ENCODE measurements around the gene HOXB4.

HOXB4 gene

DNA sequence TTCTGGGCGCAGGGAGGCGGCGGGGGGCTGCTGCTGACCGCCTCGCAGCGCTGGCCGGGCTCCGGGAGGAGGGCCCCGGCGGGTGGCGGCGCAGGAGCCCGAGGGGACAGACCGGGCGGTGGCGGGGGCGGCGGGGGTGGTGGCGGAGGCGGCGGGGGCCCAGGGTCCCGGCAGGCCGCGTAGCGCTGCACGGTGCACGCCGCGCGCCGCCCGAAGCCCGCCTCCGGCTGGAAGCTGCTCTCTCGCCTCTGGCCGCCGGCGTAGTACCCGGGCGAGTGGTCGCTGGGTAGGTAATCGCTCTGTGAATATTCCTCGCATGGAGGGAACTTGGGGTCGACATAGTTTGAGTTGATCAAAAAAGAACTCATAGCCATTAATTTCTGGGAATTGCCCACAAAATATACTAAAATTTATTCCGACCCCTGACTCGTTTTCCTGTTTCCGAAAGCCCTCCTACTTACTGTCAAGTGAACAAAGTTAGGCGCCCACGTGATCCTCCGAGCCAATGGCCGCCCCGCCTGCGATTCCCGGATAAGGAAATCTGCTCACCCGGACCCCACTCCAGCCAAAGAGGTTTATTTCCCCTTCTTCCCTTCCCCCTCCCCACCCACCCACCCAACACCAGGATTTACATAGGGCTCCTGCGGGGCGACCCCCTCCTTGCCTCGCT is at the start of gene HOXB4:
TSS of gene HOXB4 (minus strand) at position 405 of the 670 bp plus-strand sequence. CDS start at position 374, 31 bp downstream.
- peak within 1 kb of the TSS; percentile 89 for H3K27ac ChIP-seq (ENCODE audit: low read length)
- H3K27me3 ChIP-seq (ENCODE audit: control insufficient read depth in 1 of 2, insufficient read depth in 2 of 2, low read length in 2 of 2) = peaks cover 0 to 62% of the 10 kb centered on the region in 2 donors
- no peaks in the 10 kb centered on the region for H3K9me3 ChIP-seq (ENCODE audit: control insufficient read depth in 2 of 2, low read length in 2 of 2)
- peak within 1 kb of the TSS; percentile 62 to 84 for H3K9ac ChIP-seq (ENCODE audit: low read length in 2 of 2)
- H3K36me3 ChIP-seq (ENCODE audit: control insufficient read depth in 2 of 2, insufficient read depth in 2 of 2, low read length in 2 of 2) = no peaks in the 10 kb centered on the region
- H3K4me3 ChIP-seq (ENCODE audit: low read length in 2 of 2) = peak within 1 kb of the TSS; percentile 61 to 83
- peaks cover 54% of the 10 kb centered on the region for H3K4me1 ChIP-seq (ENCODE audit: control insufficient read depth, insufficient read depth, low read length)

DNA sequence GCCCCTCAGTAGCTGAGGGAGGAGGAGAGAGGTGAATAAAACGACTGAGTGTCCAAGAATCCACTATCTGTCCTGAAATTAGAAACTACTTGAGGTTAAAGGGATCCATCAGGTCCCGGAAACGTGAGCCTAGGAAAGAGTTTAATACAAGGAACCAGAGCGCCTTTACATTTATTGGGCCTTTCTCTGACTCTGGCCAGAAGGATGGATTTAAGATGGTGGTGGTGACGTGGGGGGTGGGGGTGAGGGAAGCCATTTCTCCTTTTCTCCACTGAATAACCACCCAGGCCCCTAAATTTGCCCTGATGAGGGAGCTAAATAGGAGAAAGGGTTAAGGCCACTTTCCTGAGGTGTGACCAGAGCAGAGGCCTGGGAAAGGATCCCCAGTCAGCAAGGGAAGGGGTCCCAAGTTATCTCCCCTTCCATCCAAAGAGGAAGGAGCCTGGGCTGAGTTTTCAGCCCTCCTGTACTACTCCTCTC is 49.0 kb upstream of the HOXB4 start:
- Histone ChIP-seq H3K9ac (ENCODE audit: low read length in 2 of 2) (no peak overlapping the region), H3K4me1 (ENCODE audit: control insufficient read depth, insufficient read depth, low read length) (peaks cover 22% of the 10 kb centered on the region), H3K27ac (ENCODE audit: low read length) (no peak overlapping the region), H3K9me3 (ENCODE audit: control insufficient read depth in 2 of 2, low read length in 2 of 2) (no peaks in the 10 kb centered on the region), H3K27me3 (ENCODE audit: control insufficient read depth in 1 of 2, insufficient read depth in 2 of 2, low read length in 2 of 2) (peaks cover 91 to 97% of the 10 kb centered on the region in 2 donors), H3K36me3 (ENCODE audit: control insufficient read depth in 2 of 2, insufficient read depth in 2 of 2, low read length in 2 of 2) (no peaks in the 10 kb centered on the region), H3K4me3 (ENCODE audit: low read length in 2 of 2) (no peak overlapping the region)

DNA sequence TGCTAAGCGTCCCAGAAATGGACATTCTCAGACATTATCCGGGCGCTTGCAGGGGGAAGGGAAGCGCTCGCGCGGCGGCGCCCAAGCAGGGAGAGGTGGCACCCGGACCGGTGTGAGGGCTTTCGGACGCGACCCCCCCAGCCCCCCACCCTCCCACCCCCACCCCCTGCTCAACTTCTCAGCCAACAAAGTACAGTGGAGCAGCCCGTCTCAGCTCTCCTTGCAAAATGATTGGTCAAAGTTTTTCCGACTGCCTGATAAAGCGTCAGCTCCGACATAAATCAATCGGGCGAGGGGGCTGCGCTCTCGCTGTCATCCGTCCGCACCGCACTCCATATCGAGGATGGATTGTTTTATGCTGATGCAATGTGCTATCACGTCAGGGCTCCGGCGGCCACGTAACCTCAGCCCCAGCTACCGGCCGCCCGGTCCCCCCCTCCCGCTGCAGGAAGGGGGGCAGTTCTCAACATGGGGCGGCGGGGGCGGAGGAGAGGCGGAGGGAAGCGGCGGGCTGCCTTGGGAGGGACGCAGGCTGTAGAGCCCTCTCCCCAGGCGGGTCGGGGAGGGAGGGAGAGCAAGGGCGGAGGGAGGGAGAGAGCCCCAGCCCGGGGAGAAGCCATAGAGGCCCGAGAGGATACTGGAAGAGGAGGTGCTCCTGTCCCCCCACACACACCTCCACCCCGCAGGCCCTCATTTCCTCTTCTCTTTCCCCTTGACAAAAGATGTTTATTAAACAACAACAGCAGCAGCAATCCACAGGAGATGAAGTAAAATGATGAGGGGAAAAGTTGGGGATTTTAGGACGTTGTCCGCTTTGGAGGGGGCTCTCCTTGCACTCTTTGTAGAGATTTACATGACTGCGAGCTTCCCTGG is 48.3 kb upstream of the HOXB4 start, which contains the start of gene HOXB9:
TSS of gene HOXB9 (minus strand) at position 114 of the 873 bp plus-strand sequence. CDS start at position 25, 89 bp downstream.
- Histone ChIP-seq H3K36me3 (ENCODE audit: control insufficient read depth in 2 of 2, insufficient read depth in 2 of 2, low read length in 2 of 2) (no peaks in the 10 kb centered on the region), H3K9ac (ENCODE audit: low read length in 2 of 2) (no peak within 1 kb of the TSS), H3K27ac (ENCODE audit: low read length) (no peak within 1 kb of the TSS), H3K27me3 (ENCODE audit: control insufficient read depth in 1 of 2, insufficient read depth in 2 of 2, low read length in 2 of 2) (peaks cover 91 to 97% of the 10 kb centered on the region in 2 donors), H3K4me3 (ENCODE audit: low read length in 2 of 2) (peak within 1 kb of the TSS in 1 of 2 donors; percentile 61), H3K4me1 (ENCODE audit: control insufficient read depth, insufficient read depth, low read length) (peaks cover 22% of the 10 kb centered on the region), H3K9me3 (ENCODE audit: control insufficient read depth in 2 of 2, low read length in 2 of 2) (no peaks in the 10 kb centered on the region)

DNA sequence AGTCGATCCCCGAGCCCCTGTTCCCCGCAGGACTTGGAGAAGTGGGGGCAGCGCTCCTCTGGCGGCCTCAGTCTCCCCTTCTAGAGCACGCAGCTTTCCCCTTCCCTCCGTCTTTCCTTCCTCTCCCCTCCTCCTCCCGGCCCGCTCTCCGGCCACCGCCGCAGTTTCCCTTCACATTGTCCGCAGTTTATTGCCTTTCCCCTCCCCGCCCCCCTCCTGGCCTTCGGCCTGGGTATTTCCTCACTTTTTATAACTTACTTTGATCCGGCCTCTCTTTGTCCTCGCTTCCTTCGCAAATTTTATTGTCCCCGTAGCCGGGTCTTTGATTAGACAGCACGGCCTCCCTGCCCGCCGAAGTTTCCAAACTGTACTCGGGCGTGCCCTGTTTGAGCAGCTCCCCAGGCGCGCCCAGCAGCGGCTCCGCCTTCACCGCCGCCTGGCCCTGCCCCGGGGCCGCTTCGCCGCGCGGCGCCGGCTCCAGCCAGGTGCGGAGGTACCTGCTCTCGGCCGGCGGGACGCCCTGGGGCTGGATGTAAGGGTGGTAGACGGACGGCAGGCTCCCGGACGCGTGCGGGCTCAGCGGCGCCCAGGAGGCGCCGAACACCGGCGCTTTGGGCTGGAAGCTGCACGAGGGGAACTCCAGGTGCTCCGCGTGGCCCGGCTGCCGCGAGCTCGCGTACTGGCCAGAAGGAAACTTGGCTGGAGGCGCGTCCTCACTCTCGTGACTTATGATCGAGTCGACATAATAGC is 47.5 kb upstream of the HOXB4 start:
- Histone ChIP-seq H3K36me3 (ENCODE audit: control insufficient read depth in 2 of 2, insufficient read depth in 2 of 2, low read length in 2 of 2) (no peaks in the 10 kb centered on the region), H3K9me3 (ENCODE audit: control insufficient read depth in 2 of 2, low read length in 2 of 2) (no peaks in the 10 kb centered on the region), H3K4me1 (ENCODE audit: control insufficient read depth, insufficient read depth, low read length) (peaks cover 22% of the 10 kb centered on the region), H3K27me3 (ENCODE audit: control insufficient read depth in 1 of 2, insufficient read depth in 2 of 2, low read length in 2 of 2) (peaks cover 91 to 97% of the 10 kb centered on the region in 2 donors), H3K4me3 (ENCODE audit: low read length in 2 of 2) (peak overlapping the region in 1 of 2 donors; percentile 61), H3K9ac (ENCODE audit: low read length in 2 of 2) (no peak overlapping the region), H3K27ac (ENCODE audit: low read length) (no peak overlapping the region)

DNA sequence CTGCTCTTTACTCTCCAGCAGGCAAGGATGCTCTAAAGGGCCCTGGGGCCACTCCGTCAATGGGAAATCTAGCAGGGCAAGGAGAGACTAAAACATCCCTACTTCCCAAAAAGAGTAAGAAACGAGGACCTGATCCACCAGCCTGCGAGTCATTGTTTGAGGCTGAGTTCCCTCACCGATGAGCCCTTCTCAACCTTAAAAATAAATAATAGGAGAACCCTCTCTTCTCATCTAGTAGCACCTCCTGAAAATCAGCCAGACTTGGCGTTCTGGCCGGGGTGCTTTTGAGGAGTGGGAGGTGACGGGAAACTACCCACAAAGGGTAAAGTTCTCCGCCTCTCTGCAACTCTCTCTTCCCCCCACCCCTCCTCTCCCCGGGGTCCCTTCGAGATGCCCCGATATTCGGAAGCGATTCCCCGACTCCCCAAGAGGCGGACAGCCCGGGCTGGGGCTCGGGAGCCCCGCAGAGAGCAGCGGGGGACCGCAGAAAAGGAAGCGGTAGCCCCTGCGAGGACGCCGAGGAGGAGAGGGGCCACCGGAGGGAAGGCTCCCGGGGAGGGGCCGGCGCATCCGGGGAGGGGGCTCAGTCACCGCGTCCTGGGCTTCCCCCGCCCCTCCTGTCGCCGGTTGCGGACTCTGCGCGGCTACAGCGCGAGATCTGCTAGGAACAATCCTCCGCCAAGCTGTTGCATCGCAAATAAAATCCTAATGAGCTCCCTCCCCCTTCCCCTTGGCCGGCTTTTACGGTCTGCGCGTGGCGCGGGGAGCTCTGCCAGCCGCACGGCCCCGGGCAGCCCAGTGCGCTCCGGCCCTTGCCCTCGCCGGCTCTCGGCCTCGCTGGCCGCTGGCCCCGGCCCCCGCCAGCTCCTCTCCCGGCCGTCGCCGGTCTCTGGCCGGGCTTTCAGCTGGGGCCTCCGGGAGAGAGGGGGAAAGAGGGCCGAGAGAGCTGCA is 46.7 kb upstream of the HOXB4 start:
- H3K27me3 ChIP-seq (ENCODE audit: control insufficient read depth in 1 of 2, insufficient read depth in 2 of 2, low read length in 2 of 2) = peaks cover 91 to 97% of the 10 kb centered on the region in 2 donors
- H3K9ac ChIP-seq (ENCODE audit: low read length in 2 of 2) = no peak overlapping the region
- H3K36me3 ChIP-seq (ENCODE audit: control insufficient read depth in 2 of 2, insufficient read depth in 2 of 2, low read length in 2 of 2) = no peaks in the 10 kb centered on the region
- no peaks in the 10 kb centered on the region for H3K9me3 ChIP-seq (ENCODE audit: control insufficient read depth in 2 of 2, low read length in 2 of 2)
- H3K4me1 ChIP-seq (ENCODE audit: control insufficient read depth, insufficient read depth, low read length) = peaks cover 22% of the 10 kb centered on the region
- H3K27ac ChIP-seq (ENCODE audit: low read length) = no peak overlapping the region
- peak overlapping the region in 1 of 2 donors; percentile 61 for H3K4me3 ChIP-seq (ENCODE audit: low read length in 2 of 2)

DNA sequence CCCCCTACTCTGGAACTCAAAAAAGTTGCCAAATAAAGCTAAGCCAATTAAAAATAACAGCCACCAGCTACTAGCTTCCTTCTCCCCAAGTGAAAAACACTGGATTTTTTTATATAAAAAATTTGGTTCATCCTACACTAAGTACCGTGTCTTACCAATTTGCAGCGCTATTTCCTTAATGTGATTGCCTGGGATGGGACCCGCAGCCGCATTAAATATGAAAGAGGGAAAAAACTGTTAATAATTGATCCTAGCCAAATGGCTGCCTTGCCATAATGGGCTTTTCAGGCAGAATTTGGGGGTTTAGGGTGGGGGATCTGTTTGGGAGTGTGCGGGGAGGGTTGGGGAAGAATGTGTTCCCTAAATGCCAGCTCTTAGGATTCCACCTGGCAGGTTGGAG is 46.0 kb upstream of the HOXB4 start:
- Histone ChIP-seq H3K27me3 (ENCODE audit: control insufficient read depth in 1 of 2, insufficient read depth in 2 of 2, low read length in 2 of 2) (peaks cover 91 to 97% of the 10 kb centered on the region in 2 donors), H3K27ac (ENCODE audit: low read length) (no peak overlapping the region), H3K9me3 (ENCODE audit: control insufficient read depth in 2 of 2, low read length in 2 of 2) (no peaks in the 10 kb centered on the region), H3K9ac (ENCODE audit: low read length in 2 of 2) (no peak overlapping the region), H3K4me1 (ENCODE audit: control insufficient read depth, insufficient read depth, low read length) (peaks cover 22% of the 10 kb centered on the region), H3K36me3 (ENCODE audit: control insufficient read depth in 2 of 2, insufficient read depth in 2 of 2, low read length in 2 of 2) (no peaks in the 10 kb centered on the region), H3K4me3 (ENCODE audit: low read length in 2 of 2) (no peak overlapping the region)

DNA sequence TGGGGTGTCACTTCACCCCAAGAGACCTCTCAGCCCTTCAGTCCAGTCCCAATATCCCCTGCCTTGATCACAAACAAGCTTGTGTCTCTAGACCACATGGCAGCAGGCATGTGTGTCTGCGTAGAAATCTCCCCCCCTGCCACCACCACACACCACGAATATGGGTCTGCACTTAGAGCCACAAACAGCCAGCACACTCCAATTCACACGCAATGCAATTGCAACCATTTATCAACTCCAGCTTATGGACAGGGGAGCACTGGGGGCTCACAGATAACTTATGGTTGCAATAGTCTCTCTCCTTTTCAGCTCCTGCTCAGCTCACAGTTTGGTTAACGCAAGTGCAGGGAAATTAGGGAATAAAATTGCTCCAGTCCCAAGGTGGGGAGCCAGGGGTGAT is 45.4 kb upstream of the HOXB4 start:
- no peaks in the 10 kb centered on the region for H3K9me3 ChIP-seq (ENCODE audit: control insufficient read depth in 2 of 2, low read length in 2 of 2)
- no peak overlapping the region for H3K4me3 ChIP-seq (ENCODE audit: low read length in 2 of 2)
- peaks cover 25% of the 10 kb centered on the region for H3K4me1 ChIP-seq (ENCODE audit: control insufficient read depth, insufficient read depth, low read length)
- peaks cover 89 to 97% of the 10 kb centered on the region in 2 donors for H3K27me3 ChIP-seq (ENCODE audit: control insufficient read depth in 1 of 2, insufficient read depth in 2 of 2, low read length in 2 of 2)
- H3K9ac ChIP-seq (ENCODE audit: low read length in 2 of 2) = no peak overlapping the region
- H3K27ac ChIP-seq (ENCODE audit: low read length) = no peak overlapping the region
- H3K36me3 ChIP-seq (ENCODE audit: control insufficient read depth in 2 of 2, insufficient read depth in 2 of 2, low read length in 2 of 2) = no peaks in the 10 kb centered on the region

DNA sequence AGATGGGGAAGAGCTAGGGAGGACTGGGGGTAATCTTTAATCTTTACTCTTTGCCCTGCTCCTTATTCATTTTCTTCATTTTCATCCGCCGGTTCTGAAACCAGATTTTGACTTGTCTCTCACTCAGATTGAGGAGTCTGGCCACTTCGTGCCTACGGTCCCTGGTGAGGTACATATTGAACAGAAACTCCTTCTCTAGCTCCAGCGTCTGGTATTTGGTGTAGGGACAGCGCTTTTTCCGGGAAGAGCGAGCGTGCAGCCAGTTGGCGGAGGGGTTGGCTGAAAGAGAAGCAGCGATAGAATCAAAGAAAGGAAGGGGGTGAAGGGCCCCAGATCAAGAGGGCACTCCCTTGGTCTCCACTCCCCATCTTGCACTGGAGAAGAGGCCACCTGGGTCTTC is 44.7 kb upstream of the HOXB4 start:
- no peak overlapping the region for H3K4me3 ChIP-seq (ENCODE audit: low read length in 2 of 2)
- H3K27me3 ChIP-seq (ENCODE audit: control insufficient read depth in 1 of 2, insufficient read depth in 2 of 2, low read length in 2 of 2) = peaks cover 89 to 96% of the 10 kb centered on the region in 2 donors
- no peaks in the 10 kb centered on the region for H3K36me3 ChIP-seq (ENCODE audit: control insufficient read depth in 2 of 2, insufficient read depth in 2 of 2, low read length in 2 of 2)
- no peak overlapping the region for H3K9ac ChIP-seq (ENCODE audit: low read length in 2 of 2)
- no peaks in the 10 kb centered on the region for H3K9me3 ChIP-seq (ENCODE audit: control insufficient read depth in 2 of 2, low read length in 2 of 2)
- H3K27ac ChIP-seq (ENCODE audit: low read length) = no peak overlapping the region
- peaks cover 28% of the 10 kb centered on the region for H3K4me1 ChIP-seq (ENCODE audit: control insufficient read depth, insufficient read depth, low read length)

DNA sequence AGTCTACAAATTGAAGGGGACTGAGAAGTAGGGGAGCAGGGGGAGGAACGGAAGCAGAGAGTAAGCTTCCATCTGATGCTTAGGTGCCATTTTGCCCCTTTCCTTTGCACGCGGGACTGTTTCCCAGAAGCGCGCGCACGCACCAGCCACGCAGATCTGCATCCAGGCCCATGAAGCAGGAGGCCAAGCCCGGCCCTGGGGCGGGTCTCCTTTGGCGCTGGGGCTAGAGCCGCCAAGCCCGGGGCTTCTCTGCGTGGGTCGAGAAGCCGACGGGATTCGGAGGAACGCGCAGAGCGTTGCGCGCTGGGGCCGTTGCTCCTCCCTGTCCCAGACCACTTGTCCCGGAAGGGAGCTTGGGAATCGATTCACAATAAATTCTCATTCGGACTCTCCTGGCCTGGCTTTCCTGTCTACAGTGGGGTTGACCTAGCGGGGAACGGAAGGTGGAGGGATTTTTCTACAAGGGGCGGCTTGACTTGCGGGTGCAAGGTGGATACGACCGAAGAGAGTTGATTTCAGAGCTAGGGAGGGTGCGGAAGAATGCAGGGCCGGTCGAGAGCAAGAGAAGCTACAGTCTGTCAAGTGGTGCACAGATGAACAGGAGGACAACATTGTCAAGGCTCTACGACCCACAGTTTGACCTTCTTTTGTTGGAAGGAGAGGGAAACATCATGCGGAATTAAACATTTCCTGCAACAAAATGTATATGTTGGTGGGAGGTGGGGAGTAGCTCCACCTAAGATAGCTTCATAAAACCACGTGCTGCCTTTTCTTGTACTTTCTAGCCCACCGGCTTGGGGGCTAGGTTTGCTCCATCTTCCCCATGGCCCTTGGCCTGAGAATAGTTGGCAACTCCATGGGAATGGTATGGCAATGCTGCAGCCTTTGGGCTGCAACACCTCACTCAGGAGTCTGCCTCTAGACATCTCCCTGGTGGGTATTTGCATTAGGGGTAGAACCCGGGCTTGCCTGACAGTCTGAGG is 43.6 kb upstream of the HOXB4 start:
- H3K27me3 ChIP-seq (ENCODE audit: control insufficient read depth in 1 of 2, insufficient read depth in 2 of 2, low read length in 2 of 2) = peaks cover 89 to 96% of the 10 kb centered on the region in 2 donors
- H3K4me1 ChIP-seq (ENCODE audit: control insufficient read depth, insufficient read depth, low read length) = peaks cover 32% of the 10 kb centered on the region
- H3K4me3 ChIP-seq (ENCODE audit: low read length in 2 of 2) = no peak overlapping the region
- no peak overlapping the region for H3K27ac ChIP-seq (ENCODE audit: low read length)
- H3K9ac ChIP-seq (ENCODE audit: low read length in 2 of 2) = no peak overlapping the region
- no peaks in the 10 kb centered on the region for H3K9me3 ChIP-seq (ENCODE audit: control insufficient read depth in 2 of 2, low read length in 2 of 2)
- H3K36me3 ChIP-seq (ENCODE audit: control insufficient read depth in 2 of 2, insufficient read depth in 2 of 2, low read length in 2 of 2) = no peaks in the 10 kb centered on the region

Measured in stomach smooth muscle (tissue), 2 donors.